ENCODE measurements around the gene PRKD2. TPM values are rescaled to one million over a fixed set of nuclear protein-coding genes. Genes with fewer than 3 reads are reported as not detected.

PRKD2 gene
- total and polyA plus RNA-seq, 10 of the 15 experiments (the other 5 are each of a cell fraction or from before 2014, with no cell fraction given), result 2.3 to 98.8 (median 32.9) TPM

- TF ChIP-seq ETV6 (conservative IDR thresholded peaks at IDR 0.05 in 1 of 2, IDR thresholded peaks at IDR 0.05 in 1 of 2; ENCODE audit: borderline replicate concordance in 1 of 2, low read depth in 1 of 2) (0 out of 4 replicates have a peak, but pooled peaks of 1 of the 2 experiments have one; percentile 8), RUNX3 (IDR thresholded peaks at IDR 0.05; ENCODE audit: low read length) (peak; percentile 64), EGR1 (IDR thresholded peaks at IDR 0.05; ENCODE audit: borderline replicate concordance in 1 of 2, low read depth in 2 of 2, low read length in 2 of 2) (peak in 1 of 2 experiments; percentile 56; a peak in 1 of 3 replicates), LARP7 (IDR thresholded peaks at IDR 0.05) (0 out of 2 replicates have a peak, but pooled peaks have one; percentile 29), IKZF1 (conservative IDR thresholded peaks at IDR 0.05) (peak; percentile 61), NFYA (IDR thresholded peaks at IDR 0.05; ENCODE audit: borderline replicate concordance, low read depth, low read length) (no peak), E2F8 (IDR thresholded peaks at IDR 0.05; ENCODE audit: low read depth, partially characterized antibody) (no peak)
Measured at GRCh38 chr19:46648060-46648960, 68.6 kb downstream of the PRKD2 start (continued).

DNA sequence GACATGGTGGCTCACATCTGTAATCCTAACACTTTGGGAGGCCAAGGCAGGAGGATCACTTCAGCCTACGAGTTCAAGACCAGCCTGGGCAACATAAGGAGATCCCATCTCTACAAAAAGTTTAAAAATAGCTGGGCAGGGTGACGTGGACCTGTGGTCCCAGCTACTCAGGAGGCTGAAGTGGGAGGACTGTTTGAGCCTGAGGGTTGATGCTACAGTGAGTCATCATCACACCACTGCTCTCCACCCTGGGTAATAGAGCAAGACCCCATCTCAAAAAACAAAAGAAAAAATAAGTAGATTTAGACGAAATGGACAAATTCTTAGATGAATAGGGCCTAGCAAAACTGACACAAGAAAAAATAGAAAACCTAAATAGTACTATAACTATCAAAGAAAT lies 70.5 kb downstream of the PRKD2 start:
- DNase-seq (ENCODE audit: low read depth, low spot score) (no peak), ATAC-seq (no peak), FAIRE-seq (no peak)
- RAD21 ChIA-PET (ENCODE audit: unreplicated experiment), result interaction anchor here (0.8 to 4.5 kb wide), 3 partner anchors 11 to 117 kb away, joined by 3 to 22 read pairs (median 3); partner anchors contain the start of gene DACT3
- Histone ChIP-seq H3K9ac (ENCODE audit: control insufficient read depth, insufficient read depth, low read length) (no peak overlapping the region), H3K27ac (ENCODE audit: control insufficient read depth, insufficient read depth) (no peak overlapping the region), H2AFZ (ENCODE audit: control insufficient read depth, low read depth, low read length) (no peak overlapping the region), H3K27me3 (replicated peaks in 1 of 2; ENCODE audit: control insufficient read depth in 2 of 2, insufficient read depth in 2 of 2, low read length in 1 of 2) (no peaks in the 10 kb centered on the region; a peak in 1 of 4 replicates), H3K4me2 (ENCODE audit: control insufficient read depth, insufficient read depth) (no peak overlapping the region), H4K20me1 (ENCODE audit: control insufficient read depth, insufficient read depth) (no peaks in the 10 kb centered on the region), H3K36me3 (ENCODE audit: control insufficient read depth in 2 of 2, insufficient read depth in 2 of 2, low read length in 1 of 2) (no peaks in the 10 kb centered on the region), H3K4me3 (no peak overlapping the region), H3K4me1 (ENCODE audit: control insufficient read depth, insufficient read depth, low read length) (peaks cover 5% of the 10 kb centered on the region; the same call in 1 of the 2 replicates), H3K79me2 (ENCODE audit: control insufficient read depth, insufficient read depth, low read length) (no peaks in the 10 kb centered on the region), H3K9me3 (replicated peaks; ENCODE audit: control insufficient read depth, insufficient read depth, low read length) (no peaks in the 10 kb centered on the region; the same call in 2 of the 3 replicates)
- WGBS (ENCODE audit: insufficient coverage, insufficient replicate concordance, low lambda C conversion rate, missing lambda C conversion rate), result 3% methylated on average over 3 of the region's 3 CpGs
- SMC1A ChIA-PET (ENCODE audit: uncharacterized antibody, unreplicated experiment), result interaction anchor here (4.5 kb wide), 1 partner anchor 15 kb away, joined by 22 read pairs; the partner anchor contains the start of gene DACT3
- POLR2A ChIA-PET, result no interaction called here
- BruUV-seq (replicated peaks), result no TSS peak
- CTCF ChIA-PET, result no interaction called here
- intact Hi-C loops (cut with micrococcal nuclease; ENCODE audit: unreplicated experiment), result no loop called here
- in situ Hi-C loops (cut with MboI), result no loop called here
- TF ChIP-seq TCF12 (IDR thresholded peaks at IDR 0.05; ENCODE audit: low read depth, low read length) (no peak), HDAC6 (IDR thresholded peaks at IDR 0.05; ENCODE audit: unreplicated experiment) (no peak), ETV6 (conservative IDR thresholded peaks at IDR 0.05 in 1 of 2, IDR thresholded peaks at IDR 0.05 in 1 of 2; ENCODE audit: borderline replicate concordance in 1 of 2, low read depth in 1 of 2) (no peak), ZNF622 (IDR thresholded peaks at IDR 0.05) (no peak), ZNF207 (IDR thresholded peaks at IDR 0.05; ENCODE audit: borderline replicate concordance) (no peak), ZNF24 (IDR thresholded peaks at IDR 0.05) (no peak), SREBF1 (IDR thresholded peaks at IDR 0.05; ENCODE audit: low read length) (no peak), SUZ12 (IDR thresholded peaks at IDR 0.05; ENCODE audit: unreplicated experiment) (no peak)
- TF ChIP-seq, protein P1, sequence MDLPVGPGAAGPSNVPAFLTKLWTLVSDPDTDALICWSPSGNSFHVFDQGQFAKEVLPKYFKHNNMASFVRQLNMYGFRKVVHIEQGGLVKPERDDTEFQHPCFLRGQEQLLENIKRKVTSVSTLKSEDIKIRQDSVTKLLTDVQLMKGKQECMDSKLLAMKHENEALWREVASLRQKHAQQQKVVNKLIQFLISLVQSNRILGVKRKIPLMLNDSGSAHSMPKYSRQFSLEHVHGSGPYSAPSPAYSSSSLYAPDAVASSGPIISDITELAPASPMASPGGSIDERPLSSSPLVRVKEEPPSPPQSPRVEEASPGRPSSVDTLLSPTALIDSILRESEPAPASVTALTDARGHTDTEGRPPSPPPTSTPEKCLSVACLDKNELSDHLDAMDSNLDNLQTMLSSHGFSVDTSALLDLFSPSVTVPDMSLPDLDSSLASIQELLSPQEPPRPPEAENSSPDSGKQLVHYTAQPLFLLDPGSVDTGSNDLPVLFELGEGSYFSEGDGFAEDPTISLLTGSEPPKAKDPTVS (IDR thresholded peaks at IDR 0.05; ENCODE audit: low read depth, low read length), result no peak

Data from GM12878 (cell line).